ENCODE results near the gene HHATL. TPM values are rescaled to one million over a fixed set of nuclear protein-coding genes. Genes with fewer than 3 reads are reported as not detected.

Gene HHATL, protein sequence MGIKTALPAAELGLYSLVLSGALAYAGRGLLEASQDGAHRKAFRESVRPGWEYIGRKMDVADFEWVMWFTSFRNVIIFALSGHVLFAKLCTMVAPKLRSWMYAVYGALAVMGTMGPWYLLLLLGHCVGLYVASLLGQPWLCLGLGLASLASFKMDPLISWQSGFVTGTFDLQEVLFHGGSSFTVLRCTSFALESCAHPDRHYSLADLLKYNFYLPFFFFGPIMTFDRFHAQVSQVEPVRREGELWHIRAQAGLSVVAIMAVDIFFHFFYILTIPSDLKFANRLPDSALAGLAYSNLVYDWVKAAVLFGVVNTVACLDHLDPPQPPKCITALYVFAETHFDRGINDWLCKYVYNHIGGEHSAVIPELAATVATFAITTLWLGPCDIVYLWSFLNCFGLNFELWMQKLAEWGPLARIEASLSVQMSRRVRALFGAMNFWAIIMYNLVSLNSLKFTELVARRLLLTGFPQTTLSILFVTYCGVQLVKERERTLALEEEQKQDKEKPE
- total RNA-seq, result 1.0 TPM
- long read RNA-seq, result 0 reads

DNA sequence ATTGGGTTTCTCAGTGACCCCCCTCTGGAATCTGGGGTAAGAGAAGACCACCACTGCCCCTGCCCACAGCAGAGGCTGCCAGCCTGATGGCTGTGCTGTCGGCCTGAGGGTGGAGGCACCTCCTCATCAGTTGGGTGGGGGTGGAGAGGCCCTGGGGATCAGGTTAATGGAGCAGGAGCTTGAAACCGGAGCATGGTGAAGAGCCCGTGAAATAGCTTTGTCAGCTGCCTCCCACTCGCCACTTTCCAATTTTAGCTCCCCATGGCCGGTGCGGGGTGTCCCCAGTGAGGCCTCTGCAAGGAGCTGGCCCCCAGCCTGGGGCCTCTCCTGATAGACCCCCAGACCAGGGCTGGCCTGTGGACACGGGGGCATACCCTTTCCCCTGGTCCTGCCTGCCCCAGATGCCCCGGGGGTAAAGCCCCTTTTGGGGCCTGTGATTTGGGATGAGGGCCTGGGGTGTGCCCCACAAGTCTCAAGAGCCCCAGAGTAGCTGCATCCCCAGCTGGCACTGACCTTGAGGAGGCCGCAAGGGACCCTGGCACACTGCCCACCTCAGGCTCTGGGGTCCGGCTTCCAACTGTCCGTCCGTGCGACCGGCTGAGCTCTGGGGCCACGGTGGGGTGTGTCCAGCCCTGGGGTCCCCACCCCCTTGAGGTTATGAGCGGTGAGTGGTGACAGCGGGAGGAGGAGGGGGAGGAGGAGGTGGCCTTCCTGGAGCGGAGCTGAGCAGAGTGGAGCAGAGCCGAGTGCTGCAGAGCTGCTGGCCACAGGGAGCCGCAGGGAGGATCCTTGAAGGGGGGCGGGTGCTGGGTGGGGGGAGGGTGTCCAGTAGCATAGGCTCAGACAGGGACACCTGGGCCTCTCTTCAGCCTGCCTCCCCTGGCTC lies at the start of gene HHATL:
Gene HHATL, minus strand, starts transcription at position 733 of the 886 bp plus-strand sequence. CDS start 1,972 bp downstream, outside the sequence.
- Histone ChIP-seq H3K9me3 (no peaks in the 10 kb centered on the region), H3K4me1 (no peaks in the 10 kb centered on the region), H3K36me3 (no peaks in the 10 kb centered on the region), H3K4me3 (no peak within 1 kb of the TSS), H3K27ac (no peak within 1 kb of the TSS), H3K27me3 (ENCODE audit: low read depth) (no peaks in the 10 kb centered on the region)
- DNase-seq, result peak; percentile 40
- intact Hi-C loops (cut with DNase I), result no loop called here
- no peak for TF ChIP-seq CTCF (IDR thresholded peaks at IDR 0.05)
- no peak for ATAC-seq

GRCh38 chr3:42751609-42752008 lies 49.0 kb upstream of the HHATL start:
- Histone ChIP-seq H3K36me3 (no peaks in the 10 kb centered on the region), H3K4me3 (no peak overlapping the region), H3K27me3 (ENCODE audit: low read depth) (no peaks in the 10 kb centered on the region), H3K4me1 (peaks cover 11% of the 10 kb centered on the region), H3K27ac (no peak overlapping the region), H3K9me3 (no peaks in the 10 kb centered on the region)
- intact Hi-C loops (cut with DNase I), result no loop called here
- TF ChIP-seq CTCF (IDR thresholded peaks at IDR 0.05), result no peak
- ATAC-seq (no peak), DNase-seq (no peak)

DNA sequence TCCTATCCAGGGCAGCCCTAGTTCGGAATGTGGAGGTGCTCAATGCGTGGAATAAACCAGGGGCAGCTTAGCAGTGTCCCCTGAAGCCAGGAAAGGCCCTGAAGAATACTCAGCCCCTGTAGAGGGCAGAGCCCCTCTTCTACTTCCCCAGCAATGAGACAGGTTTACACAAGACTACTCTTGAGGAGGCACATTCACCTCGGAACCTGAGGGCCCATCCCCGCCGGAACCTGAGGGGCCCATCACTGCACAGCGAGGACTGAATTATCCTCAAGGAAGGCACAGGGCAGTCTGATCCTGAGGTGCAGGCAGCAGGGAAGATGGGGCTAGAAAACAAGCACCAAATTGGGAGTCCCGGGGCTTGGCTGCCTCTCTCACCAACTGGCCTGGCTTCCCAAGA lies 48.2 kb upstream of the HHATL start:
- Histone ChIP-seq H3K36me3 (no peaks in the 10 kb centered on the region), H3K27ac (no peak overlapping the region), H3K9me3 (no peaks in the 10 kb centered on the region), H3K4me1 (peaks cover 19% of the 10 kb centered on the region), H3K4me3 (no peak overlapping the region), H3K27me3 (ENCODE audit: low read depth) (no peaks in the 10 kb centered on the region)
- ATAC-seq (no peak), DNase-seq (no peak)
- no peak for TF ChIP-seq CTCF (IDR thresholded peaks at IDR 0.05)
- intact Hi-C loops (cut with DNase I), result no loop called here

- intact Hi-C loops (cut with DNase I), result no loop called here
- Histone ChIP-seq H3K9me3 (no peaks in the 10 kb centered on the region), H3K4me1 (peaks cover 21% of the 10 kb centered on the region), H3K27me3 (ENCODE audit: low read depth) (no peaks in the 10 kb centered on the region), H3K27ac (no peak overlapping the region), H3K4me3 (no peak overlapping the region), H3K36me3 (no peaks in the 10 kb centered on the region)
- peak; percentile 39 for TF ChIP-seq CTCF (IDR thresholded peaks at IDR 0.05)
- DNase-seq (no peak), ATAC-seq (no peak)
Measured at GRCh38 chr3:42749753-42750231, 47.2 kb upstream of the HHATL start.

DNA sequence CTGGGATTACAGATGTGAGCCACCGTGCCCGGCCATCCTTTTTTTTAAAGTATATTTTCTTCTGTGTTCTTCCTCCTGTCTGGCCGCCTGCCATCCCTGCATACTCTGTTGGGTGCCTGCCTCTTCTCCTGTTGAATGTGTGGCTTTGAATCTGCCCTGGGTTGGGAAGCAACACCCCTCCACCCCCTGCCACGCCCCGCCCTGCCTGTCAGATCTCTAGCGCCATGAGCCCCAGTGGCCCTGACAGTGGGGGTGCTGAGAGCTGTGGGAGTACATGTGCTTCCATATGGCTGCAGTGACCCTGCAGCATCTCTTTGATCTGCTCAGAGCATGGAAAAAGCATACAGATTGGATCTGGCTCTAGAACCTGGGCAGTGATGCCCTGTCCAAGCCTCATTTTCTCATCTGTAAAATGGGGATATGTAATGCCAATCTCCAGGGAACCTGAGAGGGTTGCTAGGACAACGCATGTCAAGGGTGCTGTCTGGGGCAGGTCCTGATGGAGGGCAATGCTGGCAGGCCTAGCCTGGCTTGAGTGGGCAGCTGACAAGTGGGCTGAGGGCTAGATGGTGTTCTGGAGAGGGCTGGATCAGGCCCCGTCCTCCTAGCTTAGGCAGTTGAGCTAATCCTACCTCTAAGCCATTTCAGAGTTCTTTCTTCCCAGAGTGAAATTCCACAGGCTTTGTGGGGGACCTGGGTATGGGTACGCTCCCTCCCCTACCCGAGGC lies 46.6 kb upstream of the HHATL start:
- H3K36me3 ChIP-seq, result no peaks in the 10 kb centered on the region
- H3K4me3 ChIP-seq, result no peak overlapping the region
- intact Hi-C loops (cut with DNase I), result no loop called here
- H3K9me3 ChIP-seq, result no peaks in the 10 kb centered on the region
- ATAC-seq, result no peak
- H3K27me3 ChIP-seq (ENCODE audit: low read depth), result no peaks in the 10 kb centered on the region
- H3K4me1 ChIP-seq, result peaks cover 21% of the 10 kb centered on the region
- H3K27ac ChIP-seq, result no peak overlapping the region
- TF ChIP-seq CTCF (IDR thresholded peaks at IDR 0.05), result no peak
- no peak for DNase-seq

Measured in lower lobe of right lung (tissue), 2 donors.